IMR-90 (cell line): Measurements from ENCODE around the gene PEX5. TPM values are rescaled to one million over a fixed set of nuclear protein-coding genes. Genes with fewer than 3 reads are reported as not detected.
A peak's percentile ranks its signal among the peaks of the same experiment; 100 is the strongest.

Experiments
- ATAC-seq: fragments of 200-7000 bp; cut with Tn5 transposase; 2 replicates; pipeline ENCODE4 v1.9.1; 2020; ENCODE audit warnings: low read depth, mild to moderate bottlenecking, moderate library complexity
- BruUV-seq: library from RNA; stranded (reverse); fragments of 400-500 nt; replicated peaks from 2 replicates; lab custom pipeline; 2021; lab: Mats Ljungman, UMichigan
- CTCF ChIA-PET: fragments of 300-600 bp; formaldehyde crosslinking; extraction: SDS; loops from one replicate; lab custom pipeline; 2021; ENCODE audit warnings: antibody characterized with exemption; lab: Yijun Ruan, JAX
- POLR2A ChIA-PET: fragments of 300-600 bp; sonication (Branson Sonifier 250); formaldehyde crosslinking; loops from one replicate; lab custom pipeline; 2022; ENCODE audit warnings: antibody characterized with exemption; ENCODE audit not compliant: unreplicated experiment; lab: Charles Lee
- DNase-seq: peaks from one replicate; pipeline ENCODE4 v3.0.0; 2013
- H2AFZ ChIP-seq: replicated peaks from 2 replicates; pipeline ENCODE3; 2013; ENCODE audit warnings: low read length, mild to moderate bottlenecking; ENCODE audit not compliant: poor library complexity
- H2AK5ac ChIP-seq: 2 replicates; pipeline ENCODE4 v1.6.1; 2013; ENCODE audit warnings: low read depth, low read length, inconsistent platforms
- H2AK9ac ChIP-seq: replicated peaks from 2 replicates; pipeline ENCODE3; 2013; ENCODE audit warnings: mild to moderate bottlenecking, low read depth, low read length, moderate library complexity; ENCODE audit not compliant: poor library complexity
- H2BK120ac ChIP-seq: 2 replicates; pipeline ENCODE4 v1.6.1; 2013; ENCODE audit warnings: low read depth, low read length, inconsistent platforms
- H2BK15ac ChIP-seq: 3 replicates; pipeline ENCODE4 v1.6.1; 2013; ENCODE audit warnings: low read depth, low read length, inconsistent platforms
- H2BK20ac ChIP-seq: 2 replicates; pipeline ENCODE4 v1.6.1; 2013; ENCODE audit warnings: low read depth, mild to moderate bottlenecking, inconsistent platforms, low read length, moderate library complexity
- H2BK5ac ChIP-seq: 2 replicates; pipeline ENCODE4 v1.6.1; 2013; ENCODE audit warnings: mild to moderate bottlenecking, low read depth, low read length, inconsistent platforms; ENCODE audit not compliant: poor library complexity, severe bottlenecking
- H3K14ac ChIP-seq: replicated peaks from 2 replicates; pipeline ENCODE4 v1.6.1; 2013; ENCODE audit warnings: low read depth, low read length, inconsistent platforms
- H3K18ac ChIP-seq: 2 replicates; pipeline ENCODE4 v1.6.1; 2013; ENCODE audit warnings: low read depth, low read length, control low read depth
- H3K23ac ChIP-seq: 2 replicates; pipeline ENCODE4 v1.6.1; 2013; ENCODE audit warnings: low read depth, low read length, inconsistent platforms
- H3K27ac ChIP-seq: 2 replicates; pipeline ENCODE4 v1.5.1; 2013; ENCODE audit warnings: mild to moderate bottlenecking, control low read depth, low read length; ENCODE audit not compliant: insufficient read depth
- H3K27me3 ChIP-seq: 2 replicates; pipeline ENCODE4 v1.6.1; 2013; ENCODE audit warnings: low read length; ENCODE audit not compliant: control insufficient read depth, insufficient read depth
- H3K36me3 ChIP-seq: 2 replicates; pipeline ENCODE4 v1.6.1; 2013; ENCODE audit warnings: low read length, mixed read lengths; ENCODE audit not compliant: control insufficient read depth, insufficient read depth
- H3K4ac ChIP-seq: 2 replicates; pipeline ENCODE4 v1.6.1; 2013; ENCODE audit warnings: low read depth, low read length, inconsistent platforms
- H3K4me1 ChIP-seq: 2 replicates; pipeline ENCODE4 v1.6.1; 2013; ENCODE audit warnings: low read length, mixed read lengths; ENCODE audit not compliant: control insufficient read depth, insufficient read depth
- H3K4me2 ChIP-seq: 2 replicates; pipeline ENCODE4 v1.6.1; 2013; ENCODE audit warnings: low read depth, mild to moderate bottlenecking, control low read depth, low read length, moderate library complexity
- H3K4me3 ChIP-seq: 2 replicates; pipeline ENCODE4 v1.5.1; 2013; ENCODE audit warnings: low read depth, mild to moderate bottlenecking, control low read depth, low read length, moderate library complexity; ENCODE audit not compliant: insufficient read depth
- H3K56ac ChIP-seq: 2 replicates; pipeline ENCODE4 v1.6.1; 2013; ENCODE audit warnings: low read length, inconsistent platforms; ENCODE audit not compliant: insufficient read depth; ENCODE audit errors: extremely low read depth
- H3K79me1 ChIP-seq, 2 experiments: 2 replicates each; pipeline ENCODE4 v1.6.1; 2013; ENCODE audit warnings: low read length in 2 of 2, inconsistent platforms in 1 of 2, low read depth in 1 of 2
- H3K9ac ChIP-seq: 2 replicates; pipeline ENCODE4 v1.6.1; 2013; ENCODE audit warnings: low read depth, low read length, control low read depth
- H3K9me1 ChIP-seq: 2 replicates; pipeline ENCODE4 v1.6.1; 2013; ENCODE audit warnings: low read length, inconsistent platforms; ENCODE audit not compliant: insufficient read depth
- H3K9me3 ChIP-seq: 2 replicates; pipeline ENCODE4 v1.6.1; 2013; ENCODE audit warnings: low read length; ENCODE audit not compliant: control insufficient read depth, insufficient read depth
- H4K20me1 ChIP-seq: 2 replicates; pipeline ENCODE4 v1.6.1; 2013; ENCODE audit warnings: low read length, inconsistent platforms; ENCODE audit not compliant: insufficient read depth
- H4K5ac ChIP-seq: 2 replicates; pipeline ENCODE4 v1.6.1; 2013; ENCODE audit warnings: mild to moderate bottlenecking, low read depth, low read length, control low read depth
- H4K8ac ChIP-seq, 2 experiments: 2 replicates each; pipeline ENCODE4 v1.6.1; 2013; ENCODE audit warnings: low read depth in 2 of 2, low read length in 2 of 2, control low read depth in 1 of 2, inconsistent platforms in 1 of 2
- H4K91ac ChIP-seq: 2 replicates; pipeline ENCODE4 v1.6.1; 2013; ENCODE audit warnings: low read depth, low read length, inconsistent platforms; ENCODE audit not compliant: insufficient read depth
- BHLHE40 ChIP-seq: fragments of 150-350 bp; IDR thresholded peaks from 2 replicates; pipeline ENCODE4 v1.6.1; 2016; ENCODE audit warnings: mild to moderate bottlenecking, low read depth, low read length
- CEBPB ChIP-seq: IDR thresholded peaks from 2 replicates; pipeline ENCODE4 v1.6.1; 2012; ENCODE audit warnings: low read depth, low read length, improper control_type of control experiment
- CHD1 ChIP-seq: IDR thresholded peaks from 2 replicates; pipeline ENCODE4 v1.6.1; 2012; ENCODE audit warnings: low read depth, low read length, improper control_type of control experiment
- MAFK ChIP-seq: IDR thresholded peaks from 2 replicates; pipeline ENCODE4 v1.6.1; 2012; ENCODE audit warnings: low read depth, low read length, improper control_type of control experiment
- MAZ ChIP-seq: IDR thresholded peaks from 2 replicates; pipeline ENCODE4 v1.6.1; 2012; ENCODE audit warnings: low read depth, mild to moderate bottlenecking, low read length, improper control_type of control experiment, moderate library complexity, borderline replicate concordance
- MXI1 ChIP-seq: IDR thresholded peaks from 2 replicates; pipeline ENCODE4 v1.6.1; 2012; ENCODE audit warnings: low read depth, mild to moderate bottlenecking, low read length, moderate library complexity, borderline replicate concordance
- NFE2L2 ChIP-seq: fragments of 150-350 bp; IDR thresholded peaks from 2 replicates; pipeline ENCODE4 v1.6.1; 2016; ENCODE audit warnings: low read depth, mild to moderate bottlenecking, low read length
- POLR2A ChIP-seq: IDR thresholded peaks from 2 replicates; pipeline ENCODE4 v1.6.1; 2012; ENCODE audit warnings: mild to moderate bottlenecking, low read depth, low read length
- RAD21 ChIP-seq: IDR thresholded peaks from 2 replicates; pipeline ENCODE4 v1.6.1; 2012; ENCODE audit warnings: low read length, improper control_type of control experiment
- RCOR1 ChIP-seq: IDR thresholded peaks from 2 replicates; pipeline ENCODE4 v1.6.1; 2012; ENCODE audit warnings: mild to moderate bottlenecking, low read length, improper control_type of control experiment; ENCODE audit not compliant: insufficient replicate concordance
- RFX5 ChIP-seq: IDR thresholded peaks from 2 replicates; pipeline ENCODE4 v1.8.0; 2012; ENCODE audit warnings: low read depth, mild to moderate bottlenecking, low read length, moderate library complexity
- WGBS, 2 experiments: methylation state at CpG; one replicate each; pipeline versions ENCODE4 v1.1.5 to v1.1.7; 2013; ENCODE audit warnings: missing lambda C conversion rate in 2 of 2; ENCODE audit not compliant: insufficient read length in 1 of 2; ENCODE audit errors: extremely low coverage in 2 of 2; 5-methylcytosine and 5-hydroxymethylcytosine counted together
- dilution Hi-C: fragments of 300-500 bp; cut with HindIII; formaldehyde crosslinking; loops from one replicate; pipeline ENCODE4 v1.14.3; 2018; ENCODE audit warnings: low sequenced_read_pairs; ENCODE audit not compliant: unreplicated experiment
- in situ Hi-C: fragments of 300-500 bp; cut with MboI; formaldehyde crosslinking; loops from 3 replicates; pipeline ENCODE4 v1.14.3; 2019; ENCODE audit warnings: low sequenced_read_pairs, inconsistent platforms, mixed read lengths
- intact Hi-C: fragments of 100-400 bp; cut with micrococcal nuclease; formaldehyde crosslinking; loops from 2 replicates; pipeline ENCODE4 v1.10.0; 2022
- polyA plus RNA-seq, 3 experiments: library from polyadenylated mRNA; depleted of rRNA; stranded (reverse); fragments of >200 nt; gene quantifications; 2 replicates each; pipeline ENCODE4 v1.2.3, GENCODE V29; 2012; ENCODE audit warnings: low replicate concordance in 1 of 3
- total RNA-seq: library from RNA; depleted of rRNA; stranded (reverse); fragments of >200 nt; gene quantifications from 2 replicates; pipeline ENCODE4 v1.2.3, GENCODE V29; 2012
- TF ChIP-seq, protein P1 (sequence below): conservative IDR thresholded peaks from 2 replicates; pipeline ENCODE4 v1.5.1; 2012; ENCODE audit warnings: mild to moderate bottlenecking, low read depth, low read length, improper control_type of control experiment
- TF ChIP-seq, protein P2 (sequence below): fragments of 150-350 bp; IDR thresholded peaks from 2 replicates; pipeline ENCODE4 v1.6.1; 2016; ENCODE audit warnings: low read depth, mild to moderate bottlenecking, low read length, moderate library complexity, borderline replicate concordance
- TF ChIP-seq, protein P3 (sequence below): fragments of 150-350 bp; IDR thresholded peaks from 2 replicates; pipeline ENCODE4 v1.6.1; 2017; ENCODE audit warnings: mild to moderate bottlenecking, antibody characterized with exemption, low read length, low read depth

The PEX5 gene
- total and polyA plus RNA-seq, 2 of the 4 experiments (the other 2 are of a cell fraction): 14.4 to 18.3 TPM

DNA sequence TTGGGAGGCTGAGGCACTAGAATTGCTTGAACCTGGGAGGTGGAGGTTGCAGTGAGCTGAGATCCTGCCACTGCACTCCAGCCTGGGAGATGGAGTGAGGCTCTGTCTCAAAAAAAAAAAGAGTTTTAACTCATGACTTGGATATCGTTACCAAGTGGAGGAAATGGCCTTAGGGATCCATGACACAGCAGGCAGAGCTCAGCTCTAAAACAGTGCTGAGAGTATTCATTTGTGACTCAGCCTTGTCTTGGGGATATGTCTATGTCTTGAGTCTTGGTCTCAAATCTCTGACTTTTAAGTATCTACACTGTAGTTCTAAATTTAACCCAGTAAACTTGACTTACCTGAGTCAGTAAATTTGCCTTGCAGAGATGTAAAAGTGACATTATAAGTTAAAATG lies 8.8 kb upstream of the PEX5 start:
- intact Hi-C loops (no loop called here), in situ Hi-C loops (no loop called here), dilution Hi-C loops (no loop called here)
- Histone ChIP-seq H3K14ac (no peak overlapping the region), H2AFZ (no peak overlapping the region), H3K9me1 (no peaks in the 10 kb centered on the region), H3K56ac (no peak overlapping the region), H3K18ac (no peak overlapping the region), H3K4me1 (no peaks in the 10 kb centered on the region), H2BK15ac (no peak overlapping the region), H3K27ac (no peak overlapping the region), H4K5ac (no peak overlapping the region), H3K27me3 (peaks cover 3% of the 10 kb centered on the region), H3K36me3 (no peaks in the 10 kb centered on the region), H3K4ac (no peak overlapping the region), H3K9ac (no peak overlapping the region), H3K4me3 (no peak overlapping the region), H4K20me1 (no peaks in the 10 kb centered on the region), H3K9me3 (no peaks in the 10 kb centered on the region), H3K79me1 (no peaks in the 10 kb centered on the region), H4K91ac (no peak overlapping the region), H4K8ac (no peak overlapping the region), H2AK5ac (no peak overlapping the region), H2AK9ac (no peak overlapping the region), H2BK120ac (no peak overlapping the region), H3K23ac (no peak overlapping the region), H2BK20ac (no peak overlapping the region), H2BK5ac (no peak overlapping the region), H3K4me2 (no peak overlapping the region)
- peak; percentile 13 for DNase-seq
- WGBS, 2 experiments: no CpG with 5 or more reads among the region's 1 CpG
- CTCF ChIA-PET: interaction anchor here (0.7 kb wide), 1 partner anchor 13 kb away, joined by 4 read pairs; no protein-coding TSS in a partner anchor
- POLR2A ChIA-PET: no interaction called here
- BruUV-seq: no TSS peak
- ATAC-seq: no peak
- TF ChIP-seq, protein P1, sequence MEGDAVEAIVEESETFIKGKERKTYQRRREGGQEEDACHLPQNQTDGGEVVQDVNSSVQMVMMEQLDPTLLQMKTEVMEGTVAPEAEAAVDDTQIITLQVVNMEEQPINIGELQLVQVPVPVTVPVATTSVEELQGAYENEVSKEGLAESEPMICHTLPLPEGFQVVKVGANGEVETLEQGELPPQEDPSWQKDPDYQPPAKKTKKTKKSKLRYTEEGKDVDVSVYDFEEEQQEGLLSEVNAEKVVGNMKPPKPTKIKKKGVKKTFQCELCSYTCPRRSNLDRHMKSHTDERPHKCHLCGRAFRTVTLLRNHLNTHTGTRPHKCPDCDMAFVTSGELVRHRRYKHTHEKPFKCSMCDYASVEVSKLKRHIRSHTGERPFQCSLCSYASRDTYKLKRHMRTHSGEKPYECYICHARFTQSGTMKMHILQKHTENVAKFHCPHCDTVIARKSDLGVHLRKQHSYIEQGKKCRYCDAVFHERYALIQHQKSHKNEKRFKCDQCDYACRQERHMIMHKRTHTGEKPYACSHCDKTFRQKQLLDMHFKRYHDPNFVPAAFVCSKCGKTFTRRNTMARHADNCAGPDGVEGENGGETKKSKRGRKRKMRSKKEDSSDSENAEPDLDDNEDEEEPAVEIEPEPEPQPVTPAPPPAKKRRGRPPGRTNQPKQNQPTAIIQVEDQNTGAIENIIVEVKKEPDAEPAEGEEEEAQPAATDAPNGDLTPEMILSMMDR: no peak
- TF ChIP-seq RAD21 (no peak), RFX5 (no peak), POLR2A (no peak), NFE2L2 (no peak), CEBPB (no peak), RCOR1 (no peak), BHLHE40 (no peak), MAZ (no peak), MXI1 (no peak), CHD1 (no peak), MAFK (no peak)
- TF ChIP-seq, protein P2, sequence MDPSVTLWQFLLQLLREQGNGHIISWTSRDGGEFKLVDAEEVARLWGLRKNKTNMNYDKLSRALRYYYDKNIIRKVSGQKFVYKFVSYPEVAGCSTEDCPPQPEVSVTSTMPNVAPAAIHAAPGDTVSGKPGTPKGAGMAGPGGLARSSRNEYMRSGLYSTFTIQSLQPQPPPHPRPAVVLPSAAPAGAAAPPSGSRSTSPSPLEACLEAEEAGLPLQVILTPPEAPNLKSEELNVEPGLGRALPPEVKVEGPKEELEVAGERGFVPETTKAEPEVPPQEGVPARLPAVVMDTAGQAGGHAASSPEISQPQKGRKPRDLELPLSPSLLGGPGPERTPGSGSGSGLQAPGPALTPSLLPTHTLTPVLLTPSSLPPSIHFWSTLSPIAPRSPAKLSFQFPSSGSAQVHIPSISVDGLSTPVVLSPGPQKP: no peak
- TF ChIP-seq, protein P3, sequence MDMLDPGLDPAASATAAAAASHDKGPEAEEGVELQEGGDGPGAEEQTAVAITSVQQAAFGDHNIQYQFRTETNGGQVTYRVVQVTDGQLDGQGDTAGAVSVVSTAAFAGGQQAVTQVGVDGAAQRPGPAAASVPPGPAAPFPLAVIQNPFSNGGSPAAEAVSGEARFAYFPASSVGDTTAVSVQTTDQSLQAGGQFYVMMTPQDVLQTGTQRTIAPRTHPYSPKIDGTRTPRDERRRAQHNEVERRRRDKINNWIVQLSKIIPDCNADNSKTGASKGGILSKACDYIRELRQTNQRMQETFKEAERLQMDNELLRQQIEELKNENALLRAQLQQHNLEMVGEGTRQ: no peak
